GM18907 (cell line): ENCODE data around the gene GNL2.
"Not testable (repeated sequence)": the region's sequence is repeated elsewhere in the genome, so short reads cannot be mapped to it uniquely, and the experiment has no call there.

Experiments
- ATAC-seq: cut with Tn5 transposase; IDR thresholded peaks from one replicate; pipeline ENCODE4 v1.9.1; 2021; ENCODE audit warnings: mild to moderate bottlenecking, moderate library complexity; ENCODE audit not compliant: unreplicated experiment

GNL2 gene

DNA sequence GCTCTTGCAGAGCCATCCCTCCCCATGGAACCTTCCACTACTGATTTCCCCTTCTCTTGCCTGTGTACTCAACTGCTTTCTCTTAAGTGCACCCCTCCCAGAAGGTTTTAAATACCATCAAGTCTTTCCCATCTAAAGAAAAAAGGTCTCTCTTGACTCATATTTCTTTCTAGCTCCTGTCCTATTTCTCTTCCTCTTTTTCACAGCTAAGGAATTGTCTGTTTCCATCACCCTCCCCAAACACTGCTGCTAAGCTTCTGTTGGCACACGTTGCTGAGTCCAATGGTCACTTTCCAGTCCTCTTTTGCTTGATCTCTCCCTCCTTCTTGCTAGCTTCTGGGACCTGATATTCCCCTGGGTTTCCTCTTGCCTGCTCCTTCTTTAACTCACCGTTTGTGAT is 13.3 kb upstream of the GNL2 start:
- ATAC-seq = no peak

DNA sequence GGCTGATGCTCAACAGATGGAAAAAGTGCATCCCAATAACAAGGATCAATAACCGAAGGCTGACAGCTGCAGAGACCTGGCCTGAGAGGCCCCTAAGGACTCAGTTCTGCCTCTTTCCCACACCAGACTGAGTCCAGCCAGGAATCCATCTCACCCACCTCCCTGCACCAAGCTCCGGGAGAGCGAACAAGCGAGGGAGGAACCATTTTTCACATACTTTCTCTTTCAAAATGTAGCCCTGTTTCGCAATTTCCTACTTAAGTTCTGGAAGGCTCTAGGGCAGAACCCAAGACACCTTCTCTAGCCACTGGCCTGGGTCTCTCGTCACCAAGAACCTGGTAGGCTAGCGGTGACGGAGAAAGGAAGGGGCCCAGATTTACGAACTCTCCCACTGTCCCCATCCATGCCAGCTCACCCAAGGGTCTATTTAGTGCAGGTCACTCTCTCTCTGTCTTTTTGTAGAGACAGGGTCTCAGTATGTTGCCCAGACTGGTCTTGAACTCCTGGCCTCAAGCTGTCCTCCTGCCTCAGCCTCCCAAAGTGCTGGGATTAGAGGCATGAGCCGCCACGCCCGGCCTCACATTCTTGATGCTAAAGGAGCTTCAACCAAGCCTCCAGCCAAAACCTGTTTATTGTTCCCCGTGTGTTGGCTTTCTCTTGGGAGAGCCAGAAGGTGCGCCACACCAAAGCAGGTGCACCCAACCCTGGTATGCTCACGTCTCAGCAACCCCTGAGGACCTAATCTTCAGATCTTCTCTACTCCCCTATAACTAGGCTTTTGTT is 10.9 kb upstream of the GNL2 start:
- ATAC-seq = no peak

DNA sequence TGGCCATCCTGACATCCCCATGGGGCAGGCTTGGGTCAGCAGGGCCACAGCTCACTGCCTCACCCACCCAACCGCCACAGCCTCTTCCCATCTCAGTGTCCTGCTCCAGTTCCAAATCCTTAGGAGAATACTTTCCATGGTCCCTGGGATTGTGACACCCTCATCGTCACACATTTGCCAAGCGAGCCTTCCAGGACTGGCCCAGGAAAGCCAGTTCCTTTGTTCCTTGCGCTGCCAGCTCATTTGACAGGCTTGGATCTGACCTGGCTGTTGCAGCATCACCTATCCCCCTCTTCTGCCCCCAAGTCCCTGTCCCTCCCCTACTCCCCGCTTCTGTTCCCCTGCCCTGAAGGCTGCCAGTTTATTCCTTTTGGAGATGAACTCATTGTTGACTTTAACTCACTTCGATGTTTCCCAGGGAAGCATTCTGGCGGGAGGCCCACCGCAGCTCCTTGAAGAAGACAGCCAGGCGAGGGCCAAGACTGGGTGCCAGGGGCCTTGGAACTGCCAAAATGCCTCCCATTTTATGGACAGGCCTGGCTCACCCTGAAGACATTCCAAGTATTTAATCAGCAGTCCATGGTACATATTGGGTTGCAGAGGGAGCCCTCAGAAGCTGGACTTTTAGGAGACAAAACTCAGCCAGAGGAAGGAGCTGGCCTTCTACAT is 10.2 kb upstream of the GNL2 start:
- ATAC-seq = no peak

DNA sequence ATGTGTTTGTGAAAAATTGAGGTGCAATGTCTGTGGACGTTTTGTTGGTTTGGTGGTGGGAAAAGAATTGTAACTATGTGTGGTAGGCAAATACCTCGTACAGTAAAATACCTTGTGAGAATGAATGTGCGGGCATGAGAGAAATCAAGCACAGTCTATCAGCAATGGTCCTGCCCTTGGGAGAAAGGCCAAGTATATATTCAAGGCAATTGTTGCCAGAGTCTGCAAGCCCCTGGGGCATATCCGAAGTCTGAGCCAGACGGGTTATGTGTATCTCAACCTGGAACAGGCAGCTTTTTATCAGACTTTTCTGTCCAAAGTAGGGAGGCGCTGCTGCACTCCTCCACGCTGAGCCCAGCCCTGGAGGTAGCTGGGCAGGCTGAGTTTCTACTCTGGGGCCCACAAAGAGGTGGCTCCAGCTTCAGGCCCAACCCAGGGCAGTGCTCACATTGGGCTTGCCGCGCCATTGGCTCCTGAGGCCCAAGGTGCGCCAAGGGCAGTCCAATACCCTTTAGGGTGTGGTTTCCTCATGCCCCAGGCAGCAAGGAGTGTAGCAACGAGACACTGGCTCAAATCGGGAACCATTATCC is 9.4 kb upstream of the GNL2 start:
- no peak for ATAC-seq

DNA sequence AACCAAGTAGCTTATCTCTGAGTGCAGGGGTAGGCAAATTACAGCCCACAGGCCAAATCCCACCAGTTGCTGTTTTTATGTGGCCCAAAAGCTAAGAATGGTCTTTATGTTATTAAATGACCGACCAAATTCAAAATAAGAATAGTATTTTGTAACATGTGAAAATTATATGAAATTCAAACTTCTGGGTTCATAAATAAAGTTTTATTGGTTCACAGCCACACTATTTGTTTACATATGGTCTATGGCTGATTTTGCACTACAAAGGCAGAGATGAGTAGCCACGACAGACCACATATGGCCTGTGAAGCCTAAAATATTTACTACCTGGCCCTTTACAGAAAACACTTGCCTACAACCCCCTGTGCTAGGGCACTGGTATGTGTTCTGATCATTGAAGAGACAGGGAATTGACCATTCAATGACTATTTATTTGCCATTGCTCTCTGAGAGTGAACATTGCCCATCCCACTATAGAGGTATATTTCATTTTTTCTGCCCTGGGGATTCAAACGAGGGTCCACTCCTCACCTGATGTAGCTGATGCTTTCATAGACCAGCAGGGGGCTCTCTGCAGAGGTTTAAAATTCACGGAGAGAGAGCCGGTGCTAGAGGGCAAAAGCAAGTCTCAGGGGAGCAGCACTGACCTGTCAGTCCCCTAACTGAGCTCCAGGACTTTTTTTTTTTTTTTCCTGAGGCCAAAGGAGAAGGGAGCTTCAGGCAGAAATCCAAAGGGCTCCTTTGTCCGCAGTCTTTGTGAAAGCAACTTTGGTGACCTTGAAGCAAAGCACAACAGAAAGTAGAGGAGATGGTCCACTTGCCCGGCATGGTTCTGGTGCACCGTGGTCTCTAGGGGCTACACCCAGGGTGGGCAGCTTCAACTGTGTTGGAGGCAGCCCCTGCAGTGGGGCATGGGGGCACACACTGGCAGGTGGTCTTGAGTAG is 7.3 kb upstream of the GNL2 start:
- ATAC-seq = no peak

DNA sequence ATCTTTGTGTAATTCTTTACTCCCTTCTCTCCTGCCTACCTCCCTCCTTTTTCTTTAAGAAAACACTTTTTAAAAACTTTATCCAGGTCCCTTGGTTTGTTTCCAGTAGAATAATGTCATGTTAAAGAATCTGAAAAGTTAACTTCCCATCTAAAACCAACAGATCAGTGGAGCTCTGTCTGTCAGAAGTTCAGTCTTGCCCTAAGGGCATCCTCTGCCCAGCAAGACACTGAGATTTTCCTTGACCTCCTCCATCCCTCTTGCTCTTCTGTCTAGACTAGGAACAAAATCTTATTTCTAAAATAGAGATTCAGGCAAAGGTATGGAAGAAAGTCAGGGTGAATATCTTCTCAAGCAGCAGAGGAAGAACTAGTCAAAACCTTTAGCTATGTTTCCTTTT is 5.7 kb upstream of the GNL2 start:
- no peak for ATAC-seq

DNA sequence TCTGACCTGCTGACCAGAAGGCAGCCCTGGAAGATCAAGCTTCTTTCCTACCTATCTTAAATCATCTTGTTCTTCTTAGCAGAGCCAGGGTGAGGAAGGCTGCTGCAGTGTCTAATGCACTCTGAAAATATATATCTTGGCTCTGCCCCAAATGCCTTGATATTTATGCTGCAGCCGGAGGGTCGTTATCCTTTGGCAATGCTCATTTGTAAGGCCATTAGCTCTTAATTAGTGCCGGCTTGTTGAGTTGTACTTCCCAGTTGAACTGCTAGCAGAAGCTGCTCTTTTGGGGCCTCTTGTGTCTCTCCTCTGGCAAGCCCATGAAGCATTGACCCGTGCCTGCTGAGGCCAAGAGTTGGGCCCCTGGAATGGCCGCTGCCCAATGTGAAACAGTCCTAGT is 4.2 kb upstream of the GNL2 start:
- ATAC-seq = no peak

DNA sequence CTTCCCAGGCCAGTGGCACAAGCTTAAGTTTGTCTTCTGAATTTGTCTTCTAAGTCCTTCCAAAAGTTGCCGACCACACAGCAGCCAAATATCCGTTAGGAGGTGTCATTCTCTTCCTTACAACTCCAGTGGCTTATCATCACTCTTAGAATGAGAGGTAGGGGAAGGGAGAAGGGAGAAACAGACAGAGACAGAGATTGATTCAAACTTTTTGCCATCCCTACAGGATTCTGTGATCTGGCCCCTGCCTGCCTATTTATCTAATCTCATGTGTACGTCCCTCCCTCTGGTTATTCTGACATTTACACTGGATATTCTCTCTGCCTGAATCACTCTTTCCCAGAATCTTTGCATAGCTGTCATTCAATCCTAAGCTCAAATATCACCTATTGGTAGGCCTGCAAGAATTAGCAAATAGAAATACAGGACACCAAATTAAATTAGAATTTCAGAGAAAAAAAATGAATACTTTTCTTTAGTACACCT is 488 bp upstream of the GNL2 start:
- no peak for ATAC-seq

DNA sequence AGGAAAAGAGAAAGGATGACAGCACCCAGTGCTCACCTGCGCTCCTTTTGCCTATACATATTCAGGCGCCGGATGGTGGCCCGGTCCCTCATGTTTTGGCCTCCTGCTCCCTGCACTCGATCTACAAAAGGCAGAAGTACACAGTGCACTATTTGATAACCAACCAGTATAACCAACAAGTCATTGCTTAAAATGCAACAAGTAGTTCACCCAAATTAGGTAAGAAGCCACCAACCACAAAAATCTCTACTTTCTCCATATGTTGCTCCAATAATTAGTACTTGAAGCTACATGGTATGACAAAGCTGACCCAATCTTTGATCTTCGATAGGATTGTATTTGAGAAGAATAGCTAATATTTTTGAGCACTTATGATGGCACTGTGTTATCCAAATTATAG is 2.0 kb downstream of the GNL2 start:
- ATAC-seq = no peak

DNA sequence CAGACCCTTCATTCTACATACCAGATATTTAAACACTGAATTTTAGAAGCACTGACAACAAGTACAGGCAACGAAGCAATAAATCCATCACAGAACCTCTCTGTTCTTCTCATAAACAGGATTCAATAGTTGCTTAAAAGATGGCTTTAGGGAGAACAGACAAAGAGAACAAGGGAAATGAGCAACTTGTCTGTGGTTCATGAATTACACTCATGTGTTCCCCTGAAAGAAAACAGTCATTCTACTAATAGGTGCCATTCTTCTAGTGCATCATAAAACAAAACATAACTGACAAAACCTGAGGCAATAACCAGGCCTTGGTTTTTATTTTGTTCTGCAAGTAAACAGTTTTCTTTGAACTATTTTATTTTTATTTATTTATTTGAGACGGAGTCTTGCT is 6.8 kb downstream of the GNL2 start:
- no peak for ATAC-seq

DNA sequence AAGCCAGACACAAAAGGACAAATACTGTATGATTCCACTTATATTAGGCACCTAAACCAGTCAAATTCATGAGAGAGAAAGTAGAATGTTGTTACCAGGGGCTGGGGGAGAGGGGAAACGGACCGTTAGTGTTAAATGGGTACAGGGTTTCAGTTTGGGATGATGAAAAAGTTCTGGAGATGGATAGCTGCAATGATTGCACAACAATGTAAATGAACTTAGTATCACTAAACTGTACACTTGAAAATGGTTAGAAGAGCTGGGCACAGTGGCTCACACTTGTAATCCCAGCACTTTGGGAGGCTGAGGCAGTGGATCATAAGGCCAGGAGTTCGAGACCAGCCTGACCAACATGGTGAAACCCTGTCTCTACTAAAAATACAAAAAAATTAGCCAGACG is 11.2 kb downstream of the GNL2 start:
- ATAC-seq = not testable (repeated sequence)

DNA sequence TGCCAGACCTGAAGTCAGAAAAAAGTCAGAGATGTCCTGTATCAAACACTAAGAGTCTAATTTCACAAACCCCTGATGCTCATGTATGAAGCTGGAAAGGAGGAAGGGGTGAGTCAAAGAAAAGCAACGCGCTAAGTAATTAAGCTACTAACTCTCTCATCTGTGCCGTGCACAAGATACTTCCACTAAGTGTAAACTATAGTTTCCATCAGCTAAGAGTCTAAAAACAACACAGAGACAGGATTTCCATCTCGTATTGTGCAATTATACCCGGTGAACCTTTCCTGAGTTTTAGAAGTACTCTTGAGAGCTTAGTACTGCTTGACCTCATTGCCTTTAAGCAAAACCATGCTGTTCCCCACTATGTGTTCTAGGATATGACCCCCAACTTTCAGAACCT is 20.0 kb downstream of the GNL2 start:
- no peak for ATAC-seq

DNA sequence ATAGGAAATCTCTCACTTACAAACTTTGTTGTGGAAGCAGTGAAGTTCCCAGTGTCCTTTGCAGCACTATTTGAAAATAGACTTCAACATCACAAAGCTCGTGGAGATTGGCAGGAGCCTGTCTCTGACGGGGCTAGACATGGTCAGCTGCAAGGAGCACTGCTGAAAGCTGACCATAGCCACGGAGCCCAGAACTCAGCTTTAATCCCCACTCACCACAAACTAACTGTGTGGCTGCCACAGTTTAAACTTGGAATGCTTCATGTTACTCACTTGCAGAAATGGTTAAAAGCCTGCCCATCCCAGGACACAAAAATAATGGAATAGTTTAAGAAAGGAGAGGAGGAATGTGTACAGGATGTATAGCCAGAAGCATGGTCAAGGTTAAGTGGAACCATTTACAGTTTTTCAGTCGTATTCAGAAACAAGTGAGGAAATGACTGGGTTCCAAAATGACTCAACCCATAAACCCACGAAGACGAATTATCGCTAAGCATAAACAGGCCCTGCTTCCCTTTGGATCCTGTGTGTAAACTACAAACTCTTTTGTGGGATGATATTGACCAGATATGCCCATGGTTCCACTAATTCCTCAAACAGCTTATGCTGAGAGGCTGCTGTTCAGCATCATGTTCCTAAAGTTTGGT is 20.8 kb downstream of the GNL2 start:
- no peak for ATAC-seq

DNA sequence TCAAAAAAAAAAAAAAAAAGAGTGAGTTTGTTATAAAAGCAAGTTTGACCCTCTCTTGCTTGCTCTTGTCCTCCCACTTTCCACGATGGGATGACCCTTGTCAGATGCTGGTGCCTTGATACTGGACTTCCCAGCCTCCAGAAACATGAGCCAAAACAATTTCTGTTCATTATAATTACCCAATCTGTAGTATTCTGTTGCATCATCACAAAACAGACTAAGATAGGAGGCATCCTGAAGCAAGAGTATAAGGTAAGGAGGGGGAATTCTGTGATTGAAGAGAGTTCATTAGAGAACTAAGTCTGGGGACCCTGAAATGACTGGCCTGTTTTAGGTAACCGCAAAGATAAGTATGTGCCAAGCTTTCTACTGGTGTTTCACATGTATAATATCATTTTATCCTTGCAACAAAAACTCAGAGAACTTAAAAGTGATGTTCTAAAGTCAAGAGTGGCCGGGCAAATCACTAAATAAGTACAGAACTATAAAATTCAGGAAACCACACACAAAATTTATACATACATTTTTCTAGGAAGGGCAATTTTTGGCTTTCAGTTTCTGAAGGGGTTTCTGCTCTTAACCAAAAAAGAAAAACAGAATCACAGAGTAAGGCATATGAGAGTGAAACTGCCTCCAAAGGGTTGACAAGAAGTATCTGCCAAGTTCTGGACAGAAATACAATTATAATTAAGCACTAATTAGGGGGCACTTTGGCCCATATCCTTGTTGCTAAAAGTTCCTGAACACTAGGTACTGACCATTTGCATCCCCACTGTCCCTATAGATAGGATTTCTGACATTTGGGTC is 25.0 kb downstream of the GNL2 start:
- ATAC-seq = no peak

DNA sequence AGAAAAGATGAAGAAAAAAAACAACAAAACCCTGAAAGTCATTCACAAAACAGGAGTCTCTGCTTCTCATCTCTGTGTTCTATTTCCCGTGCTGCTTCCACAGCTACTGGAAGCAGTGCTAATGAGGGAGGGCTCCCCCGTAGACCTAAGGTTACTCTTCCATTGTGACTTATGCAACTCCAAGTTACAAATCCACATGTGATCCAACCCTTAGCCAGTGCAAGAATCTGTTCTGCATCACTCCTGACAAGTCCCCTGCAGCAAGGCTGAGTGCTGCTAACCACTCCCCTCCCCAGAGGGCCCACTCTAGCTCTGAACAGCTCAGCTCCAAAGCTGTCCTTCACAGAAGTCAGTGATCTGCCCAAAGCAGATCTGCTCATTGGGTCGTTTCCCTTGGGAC is 28.7 kb downstream of the GNL2 start:
- ATAC-seq = no peak

DNA sequence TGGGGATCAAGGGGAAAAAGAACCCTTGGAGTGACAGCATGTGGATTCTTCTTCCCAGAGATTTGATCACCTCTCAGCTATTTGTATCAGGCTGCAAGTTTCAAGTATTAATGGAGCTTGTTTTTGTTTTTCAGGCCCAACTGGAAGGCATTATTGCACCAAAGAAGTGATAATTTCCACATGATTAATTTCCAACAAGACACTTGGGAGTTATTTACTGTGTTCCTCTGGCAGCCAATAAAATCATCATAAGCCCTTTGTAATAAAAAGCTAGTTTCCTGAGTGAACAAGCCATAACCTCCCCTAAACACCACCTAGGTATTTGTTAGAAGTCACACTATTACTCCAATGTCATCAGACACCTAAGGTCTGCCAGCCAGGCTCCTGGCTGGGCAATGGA is 30.8 kb downstream of the GNL2 start:
- no peak for ATAC-seq

DNA sequence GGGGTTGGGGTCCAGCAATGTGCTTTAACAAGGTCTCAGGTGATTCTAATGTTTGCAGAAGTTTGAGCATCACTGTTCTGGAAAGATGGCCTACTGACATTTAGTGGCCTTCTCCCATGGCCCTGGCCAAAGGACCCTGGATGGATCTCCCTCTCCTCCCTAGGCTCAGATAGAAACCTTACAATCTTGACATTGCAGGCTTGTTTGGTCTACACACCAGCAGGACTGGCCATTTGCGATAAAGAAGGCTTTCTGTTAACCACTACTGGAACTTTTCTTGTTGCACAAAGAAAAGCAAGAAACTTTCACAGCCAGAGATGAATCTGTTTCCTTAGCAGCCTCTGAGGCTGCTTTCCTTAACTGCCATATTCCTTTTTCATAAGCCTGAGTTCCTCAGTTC is 32.8 kb downstream of the GNL2 start:
- no peak for ATAC-seq

DNA sequence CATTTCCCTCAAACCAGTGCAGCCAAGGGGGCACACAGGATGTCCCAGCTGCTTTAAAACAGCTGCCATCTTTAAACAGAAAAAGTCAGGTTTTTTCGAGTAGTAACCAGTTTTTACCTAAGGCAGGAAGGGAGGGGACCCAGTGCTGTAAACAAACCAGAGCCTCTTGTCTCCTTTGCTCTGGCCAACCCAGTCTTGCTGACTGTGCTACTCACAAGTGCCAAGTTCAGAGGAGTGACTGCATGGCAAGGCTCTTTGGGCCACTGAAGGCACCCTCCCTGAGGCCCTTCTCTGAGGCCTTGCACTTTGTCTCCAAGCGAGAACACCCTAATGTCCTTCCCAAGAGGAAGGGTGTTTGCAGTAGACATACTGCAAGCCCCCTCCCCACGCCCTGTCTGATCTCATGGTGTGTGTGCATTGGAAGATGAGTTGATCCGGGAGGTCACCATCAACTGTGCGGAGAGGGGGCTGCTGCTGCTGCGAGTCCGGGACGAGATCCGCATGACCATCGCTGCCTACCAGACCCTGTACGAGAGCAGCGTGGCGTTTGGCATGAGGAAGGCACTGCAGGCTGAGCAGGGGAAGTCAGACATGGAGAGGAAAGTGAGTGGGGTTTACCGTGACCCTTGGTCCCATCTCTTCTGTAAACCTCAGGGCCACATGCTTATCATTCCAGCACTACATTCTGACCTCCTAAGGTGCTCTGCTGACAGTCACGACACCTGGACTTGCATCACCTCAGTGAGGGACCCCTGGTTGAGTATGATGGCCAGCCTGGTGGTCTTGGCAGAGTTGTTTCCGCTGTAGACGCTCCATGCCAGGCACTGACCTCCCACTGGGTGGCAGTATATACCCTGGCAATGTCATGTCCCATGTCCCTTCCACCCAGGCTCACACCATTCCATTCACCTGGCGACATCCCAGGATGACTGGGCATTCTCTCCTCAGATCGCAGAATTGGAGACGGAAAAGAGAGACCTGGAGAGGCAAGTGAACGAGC is 34.3 kb downstream of the GNL2 start:
- no peak for ATAC-seq
